K562 (cell line): ENCODE measurements around the gene KIF25. TPM values are rescaled to one million over a fixed set of nuclear protein-coding genes. Genes with fewer than 3 reads are reported as not detected.

Experiments
- ATAC-seq: fragments of 200-7000 bp; cut with Tn5 transposase; 3 replicates; pipeline ENCODE4 v1.9.1; 2020; ENCODE audit warnings: moderate library complexity
- BruUV-seq: library from RNA; stranded (reverse); fragments of 400-500 nt; replicated peaks from 2 replicates; lab custom pipeline; 2021; lab: Mats Ljungman, UMichigan
- CTCF ChIA-PET: fragments of 300-600 bp; formaldehyde crosslinking; extraction: SDS; loops from one replicate; lab custom pipeline; 2021; ENCODE audit warnings: low intra/inter-chr PET ratio; lab: Yijun Ruan, JAX
- POLR2A ChIA-PET: fragments of 300-600, 350-650 bp; sonication (Branson Sonifier 250); formaldehyde crosslinking; extraction: SDS; loops from one replicate; lab custom pipeline; 2021; ENCODE audit warnings: antibody characterized with exemption, inconsistent platforms; lab: Yijun Ruan, JAX
- DNase-seq, 4 experiments: peaks; one replicate each; pipeline versions ENCODE4 v3.0.0 to v3.0.0-alpha.2; 2011 to 2018; ENCODE audit warnings: low spot score in 3 of 4, mixed read lengths in 3 of 4; ENCODE audit errors: extremely low read depth in 1 of 4
- FAIRE-seq: peaks from 2 replicates; lab custom pipeline; 2011; peaks lifted over from hg19 to GRCh38; lab: Jason Lieb, UNC
- H2AFZ ChIP-seq: 2 replicates; pipeline ENCODE4 v1.6.0; 2011; ENCODE audit warnings: low read depth, low read length, control low read depth, inconsistent platforms
- H3K27ac ChIP-seq: fragments of 200-600 bp; 3 replicates; pipeline ENCODE4 v1.8.0; 2011; ENCODE audit warnings: low read depth, mild to moderate bottlenecking, control low read depth, inconsistent platforms, low read length, moderate library complexity, mixed read lengths; ENCODE audit errors: extremely low read depth
- H3K27me3 ChIP-seq, 2 experiments: fragments of 300-600 bp in 1 of 2; 2 replicates in 1 of 2; 3 replicates in 1 of 2; pipeline versions ENCODE4 v1.6.0 to v1.8.0; 2011; ENCODE audit warnings: inconsistent platforms in 2 of 2, low read length in 2 of 2, mild to moderate bottlenecking in 1 of 2, mixed read lengths in 1 of 2, moderate library complexity in 1 of 2; ENCODE audit not compliant: control insufficient read depth in 2 of 2, insufficient read depth in 2 of 2
- H3K36me3 ChIP-seq: fragments of 300-600 bp; 3 replicates; pipeline ENCODE4 v1.8.0; 2011; ENCODE audit warnings: mild to moderate bottlenecking, low read length, inconsistent platforms; ENCODE audit not compliant: control insufficient read depth, insufficient read depth
- H3K4me1 ChIP-seq, 2 experiments: fragments of 200-600 bp in 1 of 2; replicated peaks in 1 of 2; 2 replicates in 1 of 2; 3 replicates in 1 of 2; pipeline versions ENCODE4 v1.5.1 to v1.8.0; 2011; ENCODE audit warnings: inconsistent platforms in 2 of 2, low read length in 2 of 2, mild to moderate bottlenecking in 1 of 2, mixed read lengths in 1 of 2, moderate library complexity in 1 of 2; ENCODE audit not compliant: control insufficient read depth in 2 of 2, insufficient read depth in 2 of 2
- H3K4me2 ChIP-seq: 2 replicates; pipeline ENCODE4 v1.6.1; 2011; ENCODE audit warnings: low read length, control low read depth, inconsistent platforms, mixed read lengths; ENCODE audit not compliant: insufficient read depth
- H3K4me3 ChIP-seq: fragments of 200-600 bp; sonication (generic), shearing (Covaris generic); 2 replicates; pipeline ENCODE4 v1.5.1; 2016; ENCODE audit warnings: control low read depth, inconsistent platforms
- H3K79me2 ChIP-seq: fragments of 200-600 bp; 3 replicates; pipeline ENCODE4 v1.8.0; 2011; ENCODE audit warnings: low read length, inconsistent platforms; ENCODE audit not compliant: control insufficient read depth, insufficient read depth
- H3K9ac ChIP-seq, 2 experiments: 2 replicates each; pipeline versions ENCODE4 v1.6.0 to v1.6.1; 2011; ENCODE audit warnings: low read depth in 2 of 2, low read length in 2 of 2, control low read depth in 1 of 2, inconsistent platforms in 1 of 2, mild to moderate bottlenecking in 1 of 2, mixed read lengths in 1 of 2; ENCODE audit not compliant: insufficient read depth in 1 of 2
- H3K9me1 ChIP-seq: one replicate; pipeline ENCODE4 v1.6.0; 2011; ENCODE audit warnings: inconsistent platforms, mild to moderate bottlenecking, low read length, moderate library complexity; ENCODE audit not compliant: control insufficient read depth, insufficient read depth
- H3K9me3 ChIP-seq: replicated peaks from 2 replicates; pipeline ENCODE4 v1.5.1; 2011; ENCODE audit warnings: low read depth, low read length, inconsistent platforms; ENCODE audit not compliant: control insufficient read depth, insufficient read depth
- H4K20me1 ChIP-seq: replicated peaks from 2 replicates; pipeline ENCODE4 v1.6.1; 2011; ENCODE audit warnings: low read length, inconsistent platforms, mixed read lengths; ENCODE audit not compliant: control insufficient read depth, insufficient read depth
- BHLHE40 ChIP-seq: IDR thresholded peaks from 2 replicates; pipeline ENCODE4 v1.6.1; 2011; ENCODE audit warnings: low read length, improper control_type of control experiment
- CTBP1 ChIP-seq: fragments of 450-650 bp; IDR thresholded peaks from 2 replicates; pipeline ENCODE4 v1.6.1; 2016; ENCODE audit warnings: borderline replicate concordance
- ELF1 ChIP-seq: fragments of 200-800 bp; sonication (Bioruptor generic); IDR thresholded peaks from 2 replicates; pipeline ENCODE4 v1.6.1; 2016; ENCODE audit warnings: missing genetic modification characterization, missing compliant biosample characterization
- HCFC1 ChIP-seq: IDR thresholded peaks from 2 replicates; pipeline ENCODE4 v1.6.1; 2012; ENCODE audit warnings: low read depth, low read length, improper control_type of control experiment
- NFE2L1 ChIP-seq: fragments of 450-650 bp; IDR thresholded peaks from 2 replicates; pipeline ENCODE4 v1.6.1; 2016; ENCODE audit warnings: missing genetic modification characterization, low read depth, mild to moderate bottlenecking, missing compliant biosample characterization, moderate library complexity, borderline replicate concordance
- NFIC ChIP-seq: fragments of 450-650 bp; IDR thresholded peaks from 2 replicates; pipeline ENCODE4 v1.6.1; 2017; ENCODE audit warnings: mild to moderate bottlenecking, inconsistent platforms
- NR1H2 ChIP-seq: sonication (generic); formaldehyde crosslinking; IDR thresholded peaks from 2 replicates; pipeline ENCODE4 v1.4.0; 2020; ENCODE audit warnings: mild to moderate bottlenecking, missing genetic modification reagents
- PCBP2 ChIP-seq: fragments of 200-400 bp; formaldehyde crosslinking; IDR thresholded peaks from 2 replicates; pipeline ENCODE4 v1.6.1; 2018; ENCODE audit warnings: low read length, low read depth, mild to moderate bottlenecking, moderate library complexity; ENCODE audit not compliant: poor library complexity, severe bottlenecking
- SREBF2 ChIP-seq: sonication (generic); formaldehyde crosslinking; IDR thresholded peaks from 2 replicates; pipeline ENCODE4 v1.4.0; 2020; ENCODE audit warnings: mild to moderate bottlenecking, missing genetic modification reagents
- WGBS: fragments of 100-300 bp; shearing (Covaris generic); methylation state at CpG from one replicate; pipeline ENCODE4 v1.1.6; 2016; ENCODE audit warnings: low coverage, mixed read lengths; ENCODE audit not compliant: insufficient coverage; ENCODE audit errors: missing lambda C conversion rate; 5-methylcytosine and 5-hydroxymethylcytosine counted together
- in situ Hi-C: fragments of 300-500 bp; cut with MboI; formaldehyde crosslinking; loops from 4 replicates; pipeline ENCODE4 v1.15.0; 2018; ENCODE audit warnings: inconsistent platforms, mixed read lengths
- intact Hi-C: fragments of 100-400 bp; cut with micrococcal nuclease; formaldehyde crosslinking; loops from 2 replicates; pipeline ENCODE4 v1.14.2; 2022
- polyA plus RNA-seq, 8 experiments: library from polyadenylated mRNA; depleted of rRNA in 4 of 8; stranded (reverse) in 5 of 8; unstranded in 3 of 8; fragments of >200 nt; fragmentation: Nextera tagmentation in 2 of 8; fragmentation: Illumina TruSeq in 1 of 8; extraction: Ambion mirVana in 2 of 8; extraction: Trizol in 1 of 8; gene quantifications; 2 replicates each; pipeline versions ENCODE4 v1.2.1 to v1.2.3, GENCODE V29; 2011 to 2014; ENCODE audit warnings: inconsistent platforms in 1 of 8, missing spikeins in 1 of 8
- total RNA-seq, 7 experiments: library from RNA; depleted of rRNA in 6 of 7; stranded (reverse); fragments of >200 nt in 6 of 7; fragmentation: Illumina TruSeq in 2 of 7; extraction: Trizol in 2 of 7; gene quantifications; 2 replicates each; pipeline versions ENCODE4 v1.2.1 to v1.2.3, GENCODE V29; 2011 to 2021; ENCODE audit warnings: low replicate concordance in 1 of 7
- TF ChIP-seq, protein P1 (sequence below): fragments of 250-450 bp; sonication (Bioruptor Pico); IDR thresholded peaks from 2 replicates; pipeline ENCODE4 v1.8.0; 2022; ENCODE audit warnings: inconsistent platforms, mild to moderate bottlenecking, moderate library complexity, borderline replicate concordance
- TF ChIP-seq, protein P2 (sequence below): IDR thresholded peaks from 2 replicates; pipeline ENCODE4 v1.6.1; 2011; ENCODE audit warnings: borderline replicate concordance, low read depth, mild to moderate bottlenecking, moderate library complexity, low read length; ENCODE audit not compliant: insufficient read depth, poor library complexity, severe bottlenecking

KIF25 gene
- total and polyA plus RNA-seq, 9 of the 15 experiments (the other 6 are each of a cell fraction or from before 2014, with no cell fraction given), result 0.04 to 0.49 (median 0.23) TPM; not detected in 5

DNA sequence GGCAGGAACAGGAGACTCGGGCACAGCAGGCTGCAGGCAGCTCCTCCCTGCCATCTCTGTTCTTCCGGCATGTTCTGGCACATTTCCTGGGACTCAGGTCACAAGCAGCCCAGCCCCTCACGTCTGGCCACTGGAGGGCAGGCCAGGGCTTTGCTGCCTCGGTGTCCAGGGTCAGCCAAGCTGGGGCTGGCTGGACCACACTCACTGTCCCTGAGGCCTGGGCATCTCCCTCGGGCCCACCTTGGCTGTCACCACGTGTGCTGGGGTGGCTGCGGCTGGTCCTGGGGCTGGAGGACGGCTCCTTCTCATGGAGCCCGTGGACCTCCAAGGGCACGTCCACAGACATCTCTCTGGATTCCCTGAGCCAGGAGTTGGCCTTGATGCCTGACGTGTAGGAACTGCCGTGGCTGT is 63.1 kb downstream of the KIF25 start:
- FAIRE-seq (peak; percentile 74), DNase-seq (peak; percentile 65 to 76 (median 72)), ATAC-seq (peak; percentile 85)
- H3K9me1 ChIP-seq, result no peaks in the 10 kb centered on the region
- no peak overlapping the region for H2AFZ ChIP-seq
- peaks cover 18 to 80% of the 10 kb centered on the region in 2 experiments for H3K27me3 ChIP-seq
- H3K9ac ChIP-seq, result no peak overlapping the region
- no TSS peak for BruUV-seq
- no peak overlapping the region for H3K27ac ChIP-seq
- no peaks in the 10 kb centered on the region for H3K36me3 ChIP-seq
- no peaks in the 10 kb centered on the region for H3K9me3 ChIP-seq
- no peaks in the 10 kb centered on the region for H3K79me2 ChIP-seq
- H3K4me1 ChIP-seq, result peaks cover 0 to 35% of the 10 kb centered on the region in 2 experiments; a peak in 1 of 5 replicates
- no peak overlapping the region for H3K4me3 ChIP-seq
- H3K4me2 ChIP-seq, result no peak overlapping the region
- H4K20me1 ChIP-seq, result peaks cover 12% of the 10 kb centered on the region
- in situ Hi-C loops, result no loop called here
- WGBS, result 5% methylated on average over 12 of the region's 12 CpGs
- ChIA-PET POLR2A (interaction anchor here (1.2 kb wide), 1 partner anchor 9 kb away, joined by 3 read pairs; no protein-coding TSS in a partner anchor), CTCF (interaction anchor here (1.2 kb wide), 1 partner anchor 299 kb away, joined by 3 read pairs; no protein-coding TSS in a partner anchor)
- intact Hi-C loops, result no loop called here
- TF ChIP-seq, protein P1, sequence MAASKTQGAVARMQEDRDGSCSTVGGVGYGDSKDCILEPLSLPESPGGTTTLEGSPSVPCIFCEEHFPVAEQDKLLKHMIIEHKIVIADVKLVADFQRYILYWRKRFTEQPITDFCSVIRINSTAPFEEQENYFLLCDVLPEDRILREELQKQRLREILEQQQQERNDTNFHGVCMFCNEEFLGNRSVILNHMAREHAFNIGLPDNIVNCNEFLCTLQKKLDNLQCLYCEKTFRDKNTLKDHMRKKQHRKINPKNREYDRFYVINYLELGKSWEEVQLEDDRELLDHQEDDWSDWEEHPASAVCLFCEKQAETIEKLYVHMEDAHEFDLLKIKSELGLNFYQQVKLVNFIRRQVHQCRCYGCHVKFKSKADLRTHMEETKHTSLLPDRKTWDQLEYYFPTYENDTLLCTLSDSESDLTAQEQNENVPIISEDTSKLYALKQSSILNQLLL, result no peak
- TF ChIP-seq CTBP1 (peak; percentile 18; the same call in 1 of the 2 replicates), PCBP2 (no peak), NFIC (0 out of 2 replicates have a peak, but pooled peaks have one; percentile 45), NR1H2 (CRISPR knock-in tag) (no peak), HCFC1 (no peak), ELF1 (tag) (0 out of 2 replicates have a peak, but pooled peaks have one; percentile 45), NFE2L1 (tag) (no peak), BHLHE40 (peak; percentile 36; the same call in 1 of the 2 replicates), SREBF2 (no peak)
- TF ChIP-seq, protein P2, sequence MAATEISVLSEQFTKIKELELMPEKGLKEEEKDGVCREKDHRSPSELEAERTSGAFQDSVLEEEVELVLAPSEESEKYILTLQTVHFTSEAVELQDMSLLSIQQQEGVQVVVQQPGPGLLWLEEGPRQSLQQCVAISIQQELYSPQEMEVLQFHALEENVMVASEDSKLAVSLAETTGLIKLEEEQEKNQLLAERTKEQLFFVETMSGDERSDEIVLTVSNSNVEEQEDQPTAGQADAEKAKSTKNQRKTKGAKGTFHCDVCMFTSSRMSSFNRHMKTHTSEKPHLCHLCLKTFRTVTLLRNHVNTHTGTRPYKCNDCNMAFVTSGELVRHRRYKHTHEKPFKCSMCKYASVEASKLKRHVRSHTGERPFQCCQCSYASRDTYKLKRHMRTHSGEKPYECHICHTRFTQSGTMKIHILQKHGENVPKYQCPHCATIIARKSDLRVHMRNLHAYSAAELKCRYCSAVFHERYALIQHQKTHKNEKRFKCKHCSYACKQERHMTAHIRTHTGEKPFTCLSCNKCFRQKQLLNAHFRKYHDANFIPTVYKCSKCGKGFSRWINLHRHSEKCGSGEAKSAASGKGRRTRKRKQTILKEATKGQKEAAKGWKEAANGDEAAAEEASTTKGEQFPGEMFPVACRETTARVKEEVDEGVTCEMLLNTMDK, result no peak
